ENCODE results near the gene CCNL2.

Gene CCNL2

GRCh38 chr1:1380860-1381259 is 18.3 kb downstream of the CCNL2 start:
- no peak for DNase-seq
- H3K36me3 ChIP-seq (replicated peaks) = peaks cover 10% of the 10 kb centered on the region
- no peak overlapping the region for H3K4me3 ChIP-seq (ENCODE audit: low read depth, low read length)
- no peaks in the 10 kb centered on the region for H3K27me3 ChIP-seq (replicated peaks)
- no peak for TF ChIP-seq CTCF (IDR thresholded peaks at IDR 0.05; ENCODE audit: low read depth, low read length, missing control alignments)
- no peak overlapping the region for H3K27ac ChIP-seq
- in situ Hi-C loops (cut with HindIII; ENCODE audit: low pct_ligation_motif_present, low sequenced_read_pairs) = no loop called here

- no peak for DNase-seq
- in situ Hi-C loops (cut with HindIII; ENCODE audit: low pct_ligation_motif_present, low sequenced_read_pairs) = no loop called here
- Histone ChIP-seq H3K27me3 (replicated peaks) (no peaks in the 10 kb centered on the region), H3K4me3 (ENCODE audit: low read depth, low read length) (no peak overlapping the region), H3K27ac (no peak overlapping the region), H3K36me3 (replicated peaks) (peaks cover 15% of the 10 kb centered on the region)
- no peak for TF ChIP-seq CTCF (IDR thresholded peaks at IDR 0.05; ENCODE audit: low read depth, low read length, missing control alignments)
These were observed 21.5 kb downstream of the CCNL2 start for GRCh38 chr1:1377540-1378205.

- in situ Hi-C loops (cut with HindIII; ENCODE audit: low pct_ligation_motif_present, low sequenced_read_pairs) = no loop called here
- DNase-seq = no peak
- no peak for TF ChIP-seq CTCF (IDR thresholded peaks at IDR 0.05; ENCODE audit: low read depth, low read length, missing control alignments)
- H3K27me3 ChIP-seq (replicated peaks) = no peaks in the 10 kb centered on the region
- H3K27ac ChIP-seq = no peak overlapping the region
- no peak overlapping the region for H3K4me3 ChIP-seq (ENCODE audit: low read depth, low read length)
- H3K36me3 ChIP-seq (replicated peaks) = peaks cover 13% of the 10 kb centered on the region
These were observed 22.4 kb downstream of the CCNL2 start for GRCh38 chr1:1376551-1377226.

GRCh38 chr1:1374929-1375662 is 24.0 kb downstream of the CCNL2 start, which contains the start of gene AURKAIP1:
AURKAIP1 (minus strand) TSS chr1:1375207; CDS start chr1:1374756, 451 bp downstream.
- H3K27me3 ChIP-seq (replicated peaks) = no peaks in the 10 kb centered on the region
- peaks cover 11% of the 10 kb centered on the region for H3K36me3 ChIP-seq (replicated peaks)
- DNase-seq = peak; percentile 100
- TF ChIP-seq CTCF (IDR thresholded peaks at IDR 0.05; ENCODE audit: low read depth, low read length, missing control alignments) = peak; percentile 34
- in situ Hi-C loops (cut with HindIII; ENCODE audit: low pct_ligation_motif_present, low sequenced_read_pairs) = no loop called here
- peak within 1 kb of the TSS; percentile 89 for H3K27ac ChIP-seq
- peak within 1 kb of the TSS; percentile 89 for H3K4me3 ChIP-seq (ENCODE audit: low read depth, low read length)

GRCh38 chr1:1374589-1374928 is 24.6 kb downstream of the CCNL2 start:
- Histone ChIP-seq H3K36me3 (replicated peaks) (peaks cover 11% of the 10 kb centered on the region), H3K27ac (peak overlapping the region; percentile 89), H3K4me3 (ENCODE audit: low read depth, low read length) (peak overlapping the region; percentile 89), H3K27me3 (replicated peaks) (no peaks in the 10 kb centered on the region)
- TF ChIP-seq CTCF (IDR thresholded peaks at IDR 0.05; ENCODE audit: low read depth, low read length, missing control alignments) = no peak
- DNase-seq = no peak
- in situ Hi-C loops (cut with HindIII; ENCODE audit: low pct_ligation_motif_present, low sequenced_read_pairs) = no loop called here

Data from brain microvascular endothelial cell (primary cell).